VCaP (cell line): ENCODE measurements around the gene SIPA1L3.

Experiments
- H3K27ac ChIP-seq: fragments of 450-650 bp; 2 replicates; pipeline ENCODE4 v1.5.1; 2017
- CTCF ChIP-seq: fragments of 450-650 bp; conservative IDR thresholded peaks from 2 replicates; pipeline ENCODE4 v1.5.1; 2017; ENCODE audit warnings: mild to moderate bottlenecking, moderate library complexity

Gene SIPA1L3

GRCh38 chr19:38251564-38252051 is 344.6 kb downstream of the SIPA1L3 start:
- H3K27ac ChIP-seq = no peak overlapping the region
- TF ChIP-seq CTCF = no peak

GRCh38 chr19:38252385-38252784 is 345.4 kb downstream of the SIPA1L3 start:
- TF ChIP-seq CTCF = no peak
- no peak overlapping the region for H3K27ac ChIP-seq

- TF ChIP-seq CTCF = no peak
- H3K27ac ChIP-seq = no peak overlapping the region
These were observed 346.1 kb downstream of the SIPA1L3 start for GRCh38 chr19:38252941-38253691.

GRCh38 chr19:38253788-38254187 is 346.8 kb downstream of the SIPA1L3 start:
- no peak for TF ChIP-seq CTCF
- H3K27ac ChIP-seq = no peak overlapping the region

GRCh38 chr19:38255383-38256014 is 348.5 kb downstream of the SIPA1L3 start:
- no peak for TF ChIP-seq CTCF
- no peak overlapping the region for H3K27ac ChIP-seq
